ENCODE measurements around the gene SIN3B.

The SIN3B gene

DNA sequence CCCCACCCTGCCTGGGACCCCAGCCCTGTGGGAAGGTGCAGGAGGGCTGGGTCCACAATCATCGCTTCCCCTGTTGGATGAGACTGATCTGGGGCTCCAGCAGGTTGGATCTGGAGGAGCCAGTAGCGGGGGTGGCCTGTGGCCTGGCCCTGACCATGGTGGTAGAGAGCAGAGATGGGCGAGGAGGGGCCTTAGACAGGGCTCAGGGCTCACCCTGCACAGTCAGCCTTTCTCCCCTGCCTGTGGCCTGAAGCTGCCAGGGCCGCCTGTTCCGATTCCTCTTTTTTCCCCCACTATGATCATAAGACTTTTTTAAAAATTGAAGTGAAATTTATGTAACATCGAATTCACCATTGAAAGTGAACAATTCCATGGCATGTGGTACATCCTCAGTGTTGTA is 18.2 kb downstream of the SIN3B start:
- TF ChIP-seq TAF1 (IDR thresholded peaks at IDR 0.05; ENCODE audit: borderline replicate concordance, insufficient read depth, low read length) = no peak

DNA sequence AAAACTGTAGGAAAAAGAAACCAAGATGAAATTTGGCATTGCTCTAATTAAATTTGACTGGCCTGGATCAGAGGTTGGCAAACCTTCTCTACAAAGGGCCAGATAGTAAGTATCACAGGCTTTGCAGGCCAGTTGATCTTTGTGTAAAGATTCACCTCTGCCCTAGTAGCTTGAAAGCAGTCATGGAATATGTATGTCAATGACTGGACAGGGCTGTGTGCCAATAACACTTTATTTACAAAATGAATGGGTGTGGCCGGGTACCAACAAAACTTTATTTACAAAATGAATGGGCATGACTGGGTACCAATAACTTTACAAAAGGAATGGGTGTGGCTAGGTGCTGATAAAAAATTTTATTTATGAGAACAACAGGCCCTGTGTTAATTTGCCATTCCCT is 20.0 kb downstream of the SIN3B start:
- TF ChIP-seq FOXP2 (optimal IDR thresholded peaks at IDR 0.05; ENCODE audit: borderline replicate concordance, extremely low read depth, extremely low read length, insufficient read depth) (no peak), REST (IDR thresholded peaks at IDR 0.05; ENCODE audit: insufficient read depth in 1 of 2, low read depth in 2 of 2, low read length in 2 of 2) (no peak), POLR2AphosphoS5 (IDR thresholded peaks at IDR 0.05; ENCODE audit: low read depth, low read length) (no peak), TAF1 (IDR thresholded peaks at IDR 0.05; ENCODE audit: borderline replicate concordance, insufficient read depth, low read length) (no peak), SIN3A (IDR thresholded peaks at IDR 0.05; ENCODE audit: borderline replicate concordance, insufficient read depth, low read length) (no peak)

- TF ChIP-seq REST (IDR thresholded peaks at IDR 0.05; ENCODE audit: insufficient read depth in 1 of 2, low read depth in 2 of 2, low read length in 2 of 2) = no peak
- no peak for TF ChIP-seq POLR2AphosphoS5 (IDR thresholded peaks at IDR 0.05; ENCODE audit: low read depth, low read length)
- TF ChIP-seq SIN3A (IDR thresholded peaks at IDR 0.05; ENCODE audit: borderline replicate concordance, insufficient read depth, low read length) = no peak
- no peak for TF ChIP-seq TAF1 (IDR thresholded peaks at IDR 0.05; ENCODE audit: borderline replicate concordance, insufficient read depth, low read length)
- no peak for TF ChIP-seq FOXP2 (optimal IDR thresholded peaks at IDR 0.05; ENCODE audit: borderline replicate concordance, extremely low read depth, extremely low read length, insufficient read depth)
Measured at GRCh38 chr19:16850133-16850532, 20.9 kb downstream of the SIN3B start.

DNA sequence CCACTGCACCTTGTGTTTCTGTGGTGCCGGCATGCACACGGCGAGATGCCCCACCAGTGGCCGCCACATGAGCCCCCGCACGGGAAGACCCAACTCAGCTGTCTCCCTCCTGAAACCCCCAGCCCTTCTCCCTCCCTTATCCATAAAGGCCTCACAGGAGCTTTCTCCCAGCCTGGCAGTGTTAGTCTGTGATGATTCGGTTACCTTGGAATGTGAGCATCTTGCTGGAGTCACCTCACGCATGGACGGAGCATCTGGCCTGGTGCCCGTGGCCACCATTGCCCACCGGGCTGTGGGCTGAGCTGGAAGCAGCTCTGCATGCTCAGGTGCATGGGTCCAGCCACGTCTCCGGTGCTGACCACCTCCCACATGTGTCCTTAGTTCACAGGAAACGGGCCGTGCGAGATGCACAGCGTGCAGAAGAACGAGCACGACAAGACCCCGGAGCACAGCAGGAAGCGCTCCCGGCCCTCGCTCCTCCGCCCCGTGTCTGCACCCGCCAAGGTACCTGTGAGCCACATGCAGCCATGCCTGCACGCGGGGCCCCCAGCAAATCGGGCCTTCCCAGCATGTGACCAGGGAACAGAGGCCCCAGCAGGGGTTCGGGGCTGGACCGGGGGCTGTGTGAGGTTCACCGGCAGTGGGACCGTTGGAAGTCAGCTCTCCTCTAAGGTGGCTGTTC is 22.0 kb downstream of the SIN3B start:
- no peak for TF ChIP-seq FOXP2 (optimal IDR thresholded peaks at IDR 0.05; ENCODE audit: borderline replicate concordance, extremely low read depth, extremely low read length, insufficient read depth)
- no peak for TF ChIP-seq POLR2AphosphoS5 (IDR thresholded peaks at IDR 0.05; ENCODE audit: low read depth, low read length)
- no peak for TF ChIP-seq TAF1 (IDR thresholded peaks at IDR 0.05; ENCODE audit: borderline replicate concordance, insufficient read depth, low read length)
- TF ChIP-seq SIN3A (IDR thresholded peaks at IDR 0.05; ENCODE audit: borderline replicate concordance, insufficient read depth, low read length) = no peak
- no peak for TF ChIP-seq REST (IDR thresholded peaks at IDR 0.05; ENCODE audit: insufficient read depth in 1 of 2, low read depth in 2 of 2, low read length in 2 of 2)

- TF ChIP-seq REST (IDR thresholded peaks at IDR 0.05; ENCODE audit: insufficient read depth in 1 of 2, low read depth in 2 of 2, low read length in 2 of 2) (no peak), POLR2AphosphoS5 (IDR thresholded peaks at IDR 0.05; ENCODE audit: low read depth, low read length) (no peak), FOXP2 (optimal IDR thresholded peaks at IDR 0.05; ENCODE audit: borderline replicate concordance, extremely low read depth, extremely low read length, insufficient read depth) (no peak), TAF1 (IDR thresholded peaks at IDR 0.05; ENCODE audit: borderline replicate concordance, insufficient read depth, low read length) (no peak), SIN3A (IDR thresholded peaks at IDR 0.05; ENCODE audit: borderline replicate concordance, insufficient read depth, low read length) (no peak)
Measured at GRCh38 chr19:16853066-16853465, 23.9 kb downstream of the SIN3B start.

Data from PFSK-1 (cell line).